GM23338 (cell line): Measurements from ENCODE around the gene SCN3A. TPM values are rescaled to one million over a fixed set of nuclear protein-coding genes. Genes with fewer than 3 reads are reported as not detected.

Source experiments
- ATAC-seq: fragments of 200-7000 bp; cut with Tn5 transposase; 3 replicates; pipeline ENCODE4 v1.9.1; 2020
- DNase-seq: peaks from one replicate; pipeline ENCODE4 v3.0.0-alpha.2; 2015; ENCODE audit warnings: low spot score
- H2AFZ ChIP-seq: fragments of 200-600 bp; sonication (generic); 2 replicates; pipeline ENCODE4 v1.8.0; 2016; ENCODE audit warnings: antibody characterized with exemption, mild to moderate bottlenecking, moderate library complexity
- H3F3A ChIP-seq: fragments of 200-600 bp; sonication (generic); replicated peaks from 2 replicates; pipeline ENCODE4 v1.8.0; 2017; ENCODE audit warnings: antibody characterized with exemption, mixed run types, low read depth
- H3K27ac ChIP-seq: fragments of 200-600 bp; sonication (generic); 2 replicates; pipeline ENCODE4 v1.6.1; 2016; ENCODE audit warnings: low read depth
- H3K27me3 ChIP-seq: fragments of 200-600 bp; sonication (generic); 2 replicates; pipeline ENCODE4 v1.8.0; 2016; ENCODE audit warnings: mild to moderate bottlenecking, mixed run types, moderate library complexity; ENCODE audit not compliant: insufficient read depth
- H3K36me3 ChIP-seq: fragments of 200-600 bp; sonication (generic); 2 replicates; pipeline ENCODE4 v1.8.0; 2016; ENCODE audit warnings: mild to moderate bottlenecking; ENCODE audit not compliant: insufficient read depth
- H3K4me1 ChIP-seq: fragments of 200-600 bp; sonication (generic); 2 replicates; pipeline ENCODE4 v1.8.0; 2016; ENCODE audit warnings: mild to moderate bottlenecking, moderate library complexity; ENCODE audit not compliant: insufficient read depth
- H3K4me2 ChIP-seq: fragments of 200-600 bp; sonication (generic); 2 replicates; pipeline ENCODE4 v1.7.1; 2017; ENCODE audit warnings: mixed run types
- H3K4me3 ChIP-seq: fragments of 200-600 bp; sonication (generic); 2 replicates; pipeline ENCODE4 v1.6.1; 2016; ENCODE audit warnings: mixed run types
- H3K79me2 ChIP-seq: fragments of 200-600 bp; sonication (generic); replicated peaks from 2 replicates; pipeline ENCODE4 v1.8.0; 2017; ENCODE audit warnings: mild to moderate bottlenecking; ENCODE audit not compliant: insufficient read depth
- H3K9me2 ChIP-seq: fragments of 200-600 bp; sonication (generic); 2 replicates; pipeline ENCODE4 v1.8.0; 2017; ENCODE audit not compliant: insufficient read depth
- H4K20me1 ChIP-seq: fragments of 200-600 bp; sonication (generic); replicated peaks from 2 replicates; pipeline ENCODE4 v1.8.0; 2017; ENCODE audit warnings: mild to moderate bottlenecking; ENCODE audit not compliant: insufficient read depth
- H3K27ac Mint-ChIP-seq: 2 replicates; pipeline ENCODE4 v1.8.0; 2020; ENCODE audit warnings: inconsistent platforms, mild to moderate bottlenecking, moderate library complexity, mixed read lengths
- H3K27me3 Mint-ChIP-seq: 3 replicates; pipeline ENCODE4 v1.8.0; 2022; ENCODE audit warnings: low read depth, mild to moderate bottlenecking, moderate library complexity, mixed read lengths, inconsistent platforms; ENCODE audit not compliant: insufficient read depth, poor library complexity
- H3K36me3 Mint-ChIP-seq: 3 replicates; pipeline ENCODE4 v1.8.0; 2021; ENCODE audit warnings: low read depth, mild to moderate bottlenecking, inconsistent platforms, moderate library complexity, mixed read lengths
- H3K4me1 Mint-ChIP-seq: 3 replicates; pipeline ENCODE4 v1.8.0; 2020; ENCODE audit warnings: mild to moderate bottlenecking, inconsistent platforms, mixed read lengths
- H3K4me3 Mint-ChIP-seq: 3 replicates; pipeline ENCODE4 v1.8.0; 2021; ENCODE audit warnings: moderate library complexity, mild to moderate bottlenecking, inconsistent platforms, mixed read lengths
- H3K9me3 Mint-ChIP-seq: 3 replicates; pipeline ENCODE4 v1.8.0; 2020; ENCODE audit warnings: moderate library complexity, mild to moderate bottlenecking, inconsistent platforms, mixed read lengths
- ETS1 ChIP-seq: IDR thresholded peaks from 2 replicates; pipeline ENCODE4 v1.6.1; 2016; ENCODE audit warnings: antibody characterized with exemption
- EZH2 ChIP-seq: fragments of 200-600 bp; sonication (generic); IDR thresholded peaks from one replicate; pipeline ENCODE4 v1.8.0; 2017; ENCODE audit warnings: antibody characterized with exemption, mild to moderate bottlenecking, low read depth; ENCODE audit not compliant: unreplicated experiment
- EZH2phosphoT487 ChIP-seq: fragments of 200-600 bp; sonication (generic); IDR thresholded peaks from one replicate; pipeline ENCODE4 v1.8.1; 2018; ENCODE audit warnings: antibody characterized with exemption; ENCODE audit not compliant: unreplicated experiment
- JUNB ChIP-seq: IDR thresholded peaks from one replicate; pipeline ENCODE4 v1.6.1; 2016; ENCODE audit warnings: antibody characterized with exemption; ENCODE audit not compliant: unreplicated experiment
- NANOG ChIP-seq: IDR thresholded peaks from 2 replicates; pipeline ENCODE4 v1.6.1; 2016; ENCODE audit warnings: antibody characterized with exemption, borderline replicate concordance
- REST ChIP-seq: IDR thresholded peaks from one replicate; pipeline ENCODE4 v1.6.1; 2018; ENCODE audit warnings: antibody characterized with exemption; ENCODE audit not compliant: unreplicated experiment
- ZNF114 ChIP-seq: fragments of 250-450 bp; sonication (Bioruptor Pico); IDR thresholded peaks from 2 replicates; pipeline ENCODE4 v1.5.0; 2020; ENCODE audit warnings: mild to moderate bottlenecking, moderate library complexity
- ZNF462 ChIP-seq: fragments of 250-450 bp; sonication (Bioruptor Pico); IDR thresholded peaks from 2 replicates; pipeline ENCODE4 v1.5.0; 2020; ENCODE audit warnings: mild to moderate bottlenecking, moderate library complexity
- polyA plus RNA-seq: library from polyadenylated mRNA; unstranded; fragments of >200 nt; fragmentation: Nextera tagmentation; extraction: Ambion mirVana; gene quantifications from 2 replicates; pipeline ENCODE4 v1.2.1, GENCODE V29; 2016
- total RNA-seq: library from RNA; depleted of rRNA; stranded (reverse); fragments of >200 nt; shearing (Covaris generic); gene quantifications from 2 replicates; pipeline ENCODE4 v1.2.3, GENCODE V29; 2014

SCN3A gene
- total and polyA plus RNA-seq, 2 experiments from 2014 or later = 0.66 TPM; not detected in 1

DNA sequence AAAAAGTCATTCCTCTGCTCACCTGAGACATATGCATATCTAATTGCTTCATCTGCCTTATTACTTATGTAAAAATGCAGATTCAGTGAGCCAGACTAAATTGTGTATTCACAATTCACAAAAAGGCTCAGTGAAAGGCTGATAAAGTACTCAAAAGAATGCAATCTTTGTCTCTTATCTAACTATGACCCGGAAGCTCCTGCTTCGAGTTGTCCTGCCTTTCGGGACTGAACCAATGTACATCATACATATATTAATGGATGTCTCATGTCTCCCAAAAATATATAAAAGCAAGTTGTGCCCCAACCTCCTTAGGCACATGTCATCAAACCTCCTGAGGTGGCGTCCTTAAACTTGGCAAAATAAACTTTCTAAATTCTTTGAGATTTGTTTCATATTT is 120.5 kb downstream of the SCN3A start (continued):
- TF ChIP-seq ETS1 = no peak
- TF ChIP-seq REST = no peak
- TF ChIP-seq NANOG = no peak
- TF ChIP-seq ZNF114 (CRISPR knock-in tag) = no peak
- no peak for TF ChIP-seq JUNB
- no peak for TF ChIP-seq EZH2phosphoT487
- no peak for TF ChIP-seq EZH2

DNA sequence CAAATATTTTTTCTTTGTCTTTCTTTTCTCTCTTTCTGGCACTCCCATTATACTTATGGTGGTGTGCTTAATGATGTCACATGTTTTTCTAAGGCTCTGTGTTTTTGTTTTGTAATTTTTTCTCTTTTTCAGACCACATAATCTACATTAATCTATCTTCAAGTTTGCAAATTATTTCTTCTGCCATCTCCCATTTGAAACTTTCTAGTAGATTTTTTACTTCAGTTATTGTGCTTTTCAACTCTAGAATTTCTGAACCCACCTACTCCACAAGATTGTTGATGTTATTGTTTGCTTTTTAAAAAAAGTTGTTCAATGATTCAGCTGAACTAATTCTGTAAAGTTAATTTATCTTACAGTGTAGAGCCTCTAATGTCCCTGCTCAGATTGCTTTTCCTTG is 121.4 kb downstream of the SCN3A start:
- no peaks in the 10 kb centered on the region for H3K79me2 ChIP-seq
- TF ChIP-seq REST = no peak
- TF ChIP-seq ETS1 = no peak
- no peak for TF ChIP-seq NANOG
- TF ChIP-seq ZNF462 (CRISPR knock-in tag) = no peak
- no peak for TF ChIP-seq EZH2
- H3K4me3 Mint-ChIP-seq = no peak overlapping the region
- H3K9me2 ChIP-seq = peaks cover 4% of the 10 kb centered on the region; the same call in 1 of the 2 replicates
- peaks cover 3% of the 10 kb centered on the region; the same call in 2 of the 3 replicates for H3K4me1 Mint-ChIP-seq
- no peak overlapping the region; the same call in 1 of the 2 replicates for H2AFZ ChIP-seq
- no peak overlapping the region for H3K4me2 ChIP-seq
- no peak overlapping the region for H3K27ac Mint-ChIP-seq
- H3K4me3 ChIP-seq = no peak overlapping the region
- peaks cover 7% of the 10 kb centered on the region for H3K4me1 ChIP-seq
- no peaks in the 10 kb centered on the region for H3K36me3 ChIP-seq
- H3K27ac ChIP-seq = no peak overlapping the region
- no peaks in the 10 kb centered on the region for H4K20me1 ChIP-seq
- H3K36me3 Mint-ChIP-seq = no peaks in the 10 kb centered on the region
- no peaks in the 10 kb centered on the region for H3K27me3 ChIP-seq
- H3K27me3 Mint-ChIP-seq = peaks cover 2% of the 10 kb centered on the region
- ATAC-seq (no peak), DNase-seq (no peak)
- H3K9me3 Mint-ChIP-seq = peaks cover 8% of the 10 kb centered on the region; the same call in 2 of the 3 replicates
- no peaks in the 10 kb centered on the region for H3F3A ChIP-seq
